IPS-20b (cell line): Measurements from ENCODE around the gene GPR135.

Experiments used
- H3K27ac ChIP-seq: one replicate; pipeline ENCODE4 v1.5.1; 2013; ENCODE audit warnings: low read length
- H3K27me3 ChIP-seq: 2 replicates; pipeline ENCODE4 v1.6.1; 2013; ENCODE audit warnings: mild to moderate bottlenecking, low read length, inconsistent platforms; ENCODE audit not compliant: insufficient read depth
- H3K36me3 ChIP-seq: 2 replicates; pipeline ENCODE4 v1.6.1; 2013; ENCODE audit warnings: low read depth, mild to moderate bottlenecking, inconsistent platforms, low read length, moderate library complexity; ENCODE audit not compliant: insufficient read depth
- H3K4me1 ChIP-seq: 2 replicates; pipeline ENCODE4 v1.6.1; 2013; ENCODE audit warnings: mild to moderate bottlenecking, control low read depth, inconsistent platforms, low read length, moderate library complexity; ENCODE audit not compliant: insufficient read depth
- H3K4me3 ChIP-seq: 2 replicates; pipeline ENCODE4 v1.5.1; 2013; ENCODE audit warnings: mild to moderate bottlenecking, low read length, inconsistent platforms
- H3K9ac ChIP-seq: 2 replicates; pipeline ENCODE4 v1.6.1; 2013; ENCODE audit warnings: low read depth, mild to moderate bottlenecking, inconsistent platforms, low read length, moderate library complexity
- H3K9me3 ChIP-seq: 2 replicates; pipeline ENCODE4 v1.6.1; 2013; ENCODE audit warnings: mild to moderate bottlenecking, low read depth, low read length, inconsistent platforms; ENCODE audit not compliant: insufficient read depth

The GPR135 gene

DNA sequence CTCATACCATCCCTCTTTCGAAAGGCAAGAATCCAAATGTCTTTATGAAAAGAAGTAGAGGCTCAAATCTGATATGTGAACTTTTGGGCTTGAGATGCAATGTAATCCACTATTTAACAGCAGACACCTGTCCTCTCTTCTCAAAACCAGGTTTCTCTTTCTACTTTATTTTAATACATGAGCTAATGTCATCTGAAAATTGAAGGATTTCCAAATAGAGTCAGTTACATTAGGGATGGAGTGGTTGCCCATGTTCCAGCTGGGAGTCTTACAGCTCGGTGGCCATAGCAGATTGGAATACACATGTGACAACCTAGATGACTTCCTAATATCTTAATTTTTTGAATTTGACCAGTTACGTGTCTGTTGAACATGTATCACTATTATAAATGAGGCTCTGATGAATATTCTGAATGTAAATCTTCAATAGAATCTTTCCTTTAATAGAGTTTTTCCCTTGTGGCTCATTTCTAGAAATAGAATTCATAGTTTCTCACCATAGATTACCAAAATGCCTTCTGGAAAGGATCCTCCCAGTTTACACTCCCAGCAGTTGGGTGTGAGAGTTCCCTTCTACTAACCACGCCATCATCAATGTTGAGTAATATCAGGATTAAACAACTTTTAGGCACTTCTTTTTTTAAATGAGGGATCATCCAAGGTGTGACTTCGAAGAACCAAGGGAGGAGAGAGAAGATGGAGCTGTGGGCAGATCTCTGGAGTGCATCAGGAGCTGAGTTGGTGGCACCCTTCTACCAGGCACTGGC is 49.2 kb downstream of the GPR135 start:
- Histone ChIP-seq H3K9ac (no peak overlapping the region), H3K27me3 (no peaks in the 10 kb centered on the region), H3K27ac (no peak overlapping the region), H3K4me1 (no peaks in the 10 kb centered on the region), H3K4me3 (no peak overlapping the region), H3K36me3 (no peaks in the 10 kb centered on the region), H3K9me3 (no peaks in the 10 kb centered on the region)
